OCI-LY7 (cell line): Measurements from ENCODE around the gene GALNT10. TPM values are rescaled to one million over a fixed set of nuclear protein-coding genes. Genes with fewer than 3 reads are reported as not detected.

Experiments used
- BruUV-seq: library from RNA; stranded (reverse); fragments of 400-500 nt; replicated peaks from 2 replicates; lab custom pipeline; 2021; lab: Mats Ljungman, UMichigan
- CTCF ChIA-PET: fragments of 300-600 bp; sonication (Branson Sonifier 250); formaldehyde crosslinking; loops from one replicate; lab custom pipeline; 2022; ENCODE audit warnings: antibody characterized with exemption; ENCODE audit not compliant: unreplicated experiment; lab: Charles Lee
- POLR2A ChIA-PET: fragments of 300-600 bp; sonication (Branson Sonifier 250); formaldehyde crosslinking; loops from one replicate; lab custom pipeline; 2022; ENCODE audit warnings: antibody characterized with exemption; lab: Charles Lee
- DNase-seq: peaks from one replicate; pipeline ENCODE4 v3.0.0-alpha.2; 2015; ENCODE audit warnings: low spot score
- H2AFZ ChIP-seq: fragments of 200-600 bp; sonication (generic), shearing (Covaris generic); 2 replicates; pipeline ENCODE4 v1.6.1; 2014; ENCODE audit warnings: mild to moderate bottlenecking, antibody characterized with exemption, low read length, moderate library complexity
- H3K27ac ChIP-seq: fragments of 200-600 bp; sonication (generic); 2 replicates; pipeline ENCODE4 v1.5.1; 2014; ENCODE audit warnings: mixed run types, low read depth, mild to moderate bottlenecking, moderate library complexity, low read length, inconsistent platforms; ENCODE audit not compliant: poor library complexity, severe bottlenecking
- H3K36me3 ChIP-seq: fragments of 200-600 bp; sonication (generic); 2 replicates; pipeline ENCODE4 v1.6.1; 2014; ENCODE audit warnings: mild to moderate bottlenecking, antibody characterized with exemption, low read length, moderate library complexity, mixed read lengths; ENCODE audit not compliant: insufficient read depth
- H3K4me1 ChIP-seq: fragments of 200-600 bp; sonication (generic); 2 replicates; pipeline ENCODE4 v1.5.1; 2014; ENCODE audit warnings: mild to moderate bottlenecking, low read length; ENCODE audit not compliant: insufficient read depth, poor library complexity, severe bottlenecking
- H3K4me2 ChIP-seq: fragments of 200-600 bp; sonication (generic); 2 replicates; pipeline ENCODE4 v1.6.1; 2014; ENCODE audit warnings: mild to moderate bottlenecking, low read length
- H3K4me3 ChIP-seq: fragments of 200-600 bp; sonication (generic); 2 replicates; pipeline ENCODE4 v1.5.1; 2014; ENCODE audit warnings: mild to moderate bottlenecking, low read depth, low read length; ENCODE audit not compliant: poor library complexity, severe bottlenecking
- H3K79me2 ChIP-seq: fragments of 200-600 bp; sonication (generic); 2 replicates; pipeline ENCODE4 v1.6.1; 2016; ENCODE audit warnings: low read depth, mild to moderate bottlenecking, low read length, moderate library complexity, mixed read lengths; ENCODE audit not compliant: insufficient read depth
- H3K9me2 ChIP-seq: fragments of 200-600 bp; sonication (generic); 2 replicates; pipeline ENCODE4 v1.6.1; 2016; ENCODE audit warnings: mild to moderate bottlenecking, low read length, mixed read lengths; ENCODE audit not compliant: insufficient read depth
- H3K9me3 ChIP-seq: fragments of 200-600 bp; sonication (generic); 2 replicates; pipeline ENCODE4 v1.6.1; 2014; ENCODE audit warnings: mild to moderate bottlenecking, mixed run types, low read length, mixed read lengths
- H4K20me1 ChIP-seq: fragments of 200-600 bp; sonication (generic); 2 replicates; pipeline ENCODE4 v1.6.1; 2014; ENCODE audit warnings: mild to moderate bottlenecking, antibody characterized with exemption, low read length, moderate library complexity, mixed read lengths; ENCODE audit not compliant: insufficient read depth
- EZH2phosphoT487 ChIP-seq: fragments of 200-600 bp; sonication (generic); IDR thresholded peaks from 2 replicates; pipeline ENCODE4 v1.6.1; 2018; ENCODE audit warnings: low read depth, borderline replicate concordance, mild to moderate bottlenecking, mixed run types, antibody characterized with exemption, low read length, moderate library complexity, mixed read lengths
- intact Hi-C: fragments of 100-400 bp; cut with micrococcal nuclease; formaldehyde crosslinking; loops from one replicate; pipeline ENCODE4 v1.10.0; 2022; ENCODE audit not compliant: unreplicated experiment
- total RNA-seq, 2 experiments: library from RNA; depleted of rRNA in 1 of 2; stranded (reverse); fragments of >200 nt in 1 of 2; shearing (Covaris generic) in 1 of 2; gene quantifications; 2 replicates each; pipeline ENCODE4 v1.2.3, GENCODE V29; 2014 to 2022
- TF ChIP-seq, protein P1 (sequence below): fragments of 200-600 bp; sonication (generic); conservative IDR thresholded peaks from 2 replicates; pipeline ENCODE4 v1.5.1; 2014; ENCODE audit warnings: mild to moderate bottlenecking, antibody characterized with exemption, low read length, moderate library complexity, mixed read lengths

Gene GALNT10
- total RNA-seq, 2 experiments from 2014 or later = 7.3 to 20.6 TPM

DNA sequence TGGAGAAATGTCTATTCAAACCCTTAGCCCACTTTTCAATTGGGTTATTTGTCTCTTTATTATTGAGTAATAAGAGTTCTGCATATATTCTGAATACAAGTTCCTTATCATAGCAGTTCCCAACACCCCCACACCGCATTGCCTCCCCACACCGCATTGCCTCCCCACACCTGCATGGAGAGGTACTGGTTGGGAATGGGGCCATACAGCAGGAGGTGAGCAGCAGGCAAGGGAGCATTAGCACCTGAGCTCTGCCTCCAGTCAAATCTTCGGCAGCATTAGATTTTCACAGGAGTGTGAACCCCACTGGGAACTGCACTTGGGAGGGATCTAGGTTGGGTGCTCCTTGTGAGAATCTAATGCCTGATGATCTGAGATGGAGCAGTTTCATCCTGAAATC, 244.7 kb downstream of the GALNT10 start:
- CTCF ChIA-PET = no interaction called here
- Histone ChIP-seq H3K4me2 (no peak overlapping the region), H4K20me1 (no peaks in the 10 kb centered on the region), H3K27ac (no peak overlapping the region), H3K4me1 (no peaks in the 10 kb centered on the region), H3K9me3 (no peaks in the 10 kb centered on the region), H3K79me2 (no peaks in the 10 kb centered on the region), H2AFZ (no peak overlapping the region), H3K9me2 (no peaks in the 10 kb centered on the region), H3K4me3 (no peak overlapping the region), H3K36me3 (peaks cover 52% of the 10 kb centered on the region)
- no TSS peak for BruUV-seq
- no peak for DNase-seq
- intact Hi-C loops = no loop called here
- no peak for TF ChIP-seq EZH2phosphoT487
- TF ChIP-seq, protein P1, sequence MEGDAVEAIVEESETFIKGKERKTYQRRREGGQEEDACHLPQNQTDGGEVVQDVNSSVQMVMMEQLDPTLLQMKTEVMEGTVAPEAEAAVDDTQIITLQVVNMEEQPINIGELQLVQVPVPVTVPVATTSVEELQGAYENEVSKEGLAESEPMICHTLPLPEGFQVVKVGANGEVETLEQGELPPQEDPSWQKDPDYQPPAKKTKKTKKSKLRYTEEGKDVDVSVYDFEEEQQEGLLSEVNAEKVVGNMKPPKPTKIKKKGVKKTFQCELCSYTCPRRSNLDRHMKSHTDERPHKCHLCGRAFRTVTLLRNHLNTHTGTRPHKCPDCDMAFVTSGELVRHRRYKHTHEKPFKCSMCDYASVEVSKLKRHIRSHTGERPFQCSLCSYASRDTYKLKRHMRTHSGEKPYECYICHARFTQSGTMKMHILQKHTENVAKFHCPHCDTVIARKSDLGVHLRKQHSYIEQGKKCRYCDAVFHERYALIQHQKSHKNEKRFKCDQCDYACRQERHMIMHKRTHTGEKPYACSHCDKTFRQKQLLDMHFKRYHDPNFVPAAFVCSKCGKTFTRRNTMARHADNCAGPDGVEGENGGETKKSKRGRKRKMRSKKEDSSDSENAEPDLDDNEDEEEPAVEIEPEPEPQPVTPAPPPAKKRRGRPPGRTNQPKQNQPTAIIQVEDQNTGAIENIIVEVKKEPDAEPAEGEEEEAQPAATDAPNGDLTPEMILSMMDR = no peak
- POLR2A ChIA-PET = interaction anchor here (0.6 kb wide), 1 partner anchor 1348 kb away, joined by 6 read pairs; no protein-coding TSS in a partner anchor

DNA sequence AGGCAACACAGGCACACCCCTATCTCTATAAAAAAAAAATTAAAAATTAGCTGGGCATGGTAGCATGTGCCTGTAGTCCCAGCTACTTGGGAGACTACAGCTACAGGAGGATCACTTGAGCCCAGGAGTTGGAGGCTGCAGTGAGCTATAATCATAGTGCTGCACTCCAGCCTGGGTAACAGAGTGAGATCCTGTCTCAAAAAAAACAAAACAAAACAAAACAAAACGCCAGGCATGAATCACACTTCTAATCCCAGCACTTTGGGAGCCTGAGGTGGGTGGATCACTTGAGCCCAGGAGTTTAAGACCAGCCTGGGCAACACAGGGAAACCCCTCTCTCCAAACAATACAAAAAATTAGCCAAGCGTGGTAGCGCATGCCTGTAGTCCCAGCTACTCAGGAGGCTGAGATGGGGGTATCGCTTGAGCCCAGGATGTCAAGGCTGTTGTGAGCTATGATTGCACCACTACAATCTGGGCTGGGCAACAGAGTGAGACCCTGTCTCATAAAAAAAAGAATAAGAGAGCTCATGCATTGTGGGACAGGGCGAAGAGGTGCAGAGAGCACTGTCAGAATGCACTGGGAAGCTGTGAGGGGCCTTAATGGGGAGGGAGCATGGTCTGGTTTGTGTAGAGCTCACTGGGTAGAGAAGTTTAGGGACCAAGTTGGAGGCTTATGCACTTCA, 246.9 kb downstream of the GALNT10 start:
- no peaks in the 10 kb centered on the region for H3K9me3 ChIP-seq
- no peaks in the 10 kb centered on the region for H4K20me1 ChIP-seq
- peaks cover 74% of the 10 kb centered on the region for H3K36me3 ChIP-seq
- ChIA-PET CTCF (no interaction called here), POLR2A (no interaction called here)
- no peak overlapping the region for H3K4me2 ChIP-seq
- no peak overlapping the region for H3K27ac ChIP-seq
- H2AFZ ChIP-seq = no peak overlapping the region
- H3K9me2 ChIP-seq = no peaks in the 10 kb centered on the region
- no peaks in the 10 kb centered on the region for H3K79me2 ChIP-seq
- H3K4me1 ChIP-seq = no peaks in the 10 kb centered on the region
- no peak for DNase-seq
- TF ChIP-seq, protein P1 = no peak
- TF ChIP-seq EZH2phosphoT487 = no peak
- no TSS peak for BruUV-seq
- intact Hi-C loops = no loop called here
- H3K4me3 ChIP-seq = no peak overlapping the region

DNA sequence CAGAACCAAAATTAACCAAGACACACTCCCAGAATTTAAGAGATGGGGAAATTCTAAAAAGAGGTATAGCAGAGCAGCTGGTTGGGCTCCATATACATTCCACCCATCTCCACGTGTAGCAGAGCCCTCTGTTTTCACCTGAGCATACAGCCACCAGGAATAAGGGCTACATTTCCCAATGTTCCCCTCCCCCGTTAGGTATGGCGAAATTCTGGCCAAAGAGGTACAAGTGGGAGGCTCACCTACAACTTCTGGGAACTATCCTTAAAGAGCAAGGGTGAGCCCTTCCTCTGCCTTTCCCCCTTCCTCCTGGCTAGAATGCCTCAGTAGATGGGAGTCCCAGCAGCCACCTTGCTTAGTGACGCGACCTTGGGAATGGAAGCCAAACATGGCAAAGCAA, 250.0 kb downstream of the GALNT10 start:
- CTCF ChIA-PET = no interaction called here
- BruUV-seq = no TSS peak

More for the DNA sequence above, 250.0 kb downstream of the GALNT10 start:
- Histone ChIP-seq H3K4me1 (peaks cover 5% of the 10 kb centered on the region), H2AFZ (no peak overlapping the region), H3K9me3 (no peaks in the 10 kb centered on the region), H3K4me2 (no peak overlapping the region), H3K4me3 (no peak overlapping the region), H4K20me1 (no peaks in the 10 kb centered on the region), H3K27ac (no peak overlapping the region), H3K9me2 (no peaks in the 10 kb centered on the region), H3K36me3 (peaks cover 69% of the 10 kb centered on the region), H3K79me2 (peaks cover 3% of the 10 kb centered on the region; the same call in 1 of the 2 replicates)
- intact Hi-C loops = loop anchor here (10.0 kb wide), 1 partner anchor 314 kb away; the partner anchor contains the start of gene LARP1
- no peak for DNase-seq
- TF ChIP-seq, protein P1 = no peak
- TF ChIP-seq EZH2phosphoT487 = no peak
- POLR2A ChIA-PET = interaction anchor here (0.7 to 1.2 kb wide), 3 partner anchors 11 to 433 kb away, joined by 3 read pairs; no protein-coding TSS in a partner anchor
